Measurements from ENCODE around the gene CCP110. TPM values are rescaled to one million over a fixed set of nuclear protein-coding genes. Genes with fewer than 3 reads are reported as not detected.

CCP110 gene
- 5.9 to 10.3 TPM (median 9.1 TPM) in 5 replicates for total RNA-seq (2022; extraction: Qiagen RNA extraction; ENCODE audit: low read depth)

GRCh38 chr16:19523559-19524355 is at the start of gene CCP110:
Gene CCP110 (plus strand): TSS chr16:19523942. CDS start chr16:19527882, 3,940 bp downstream.

GRCh38 chr16:19521471-19522396 is 2.0 kb upstream of the CCP110 start, which contains the start of gene GDE1:
Gene GDE1 (minus strand): TSS chr16:19522098. CDS start chr16:19521964, 134 bp downstream.

GRCh38 chr16:19555186-19555937 is 31.6 kb downstream of the CCP110 start, which contains the start of gene VPS35L:
Gene VPS35L (plus strand): TSS chr16:19555703. CDS start chr16:19555730, 27 bp downstream.

Other genes with a start within 250 kb of the CCP110 start
- gene CLEC19A, start 238.2 kb upstream of the CCP110 start, total RNA-seq (2022; extraction: Qiagen RNA extraction; ENCODE audit: low read depth) = 0.06 to 0.22 TPM (median 0.09 TPM) in 4 of 5 replicates, not detected in the other
- 5.7 to 7.4 TPM (median 6.8 TPM) in 5 replicates for gene TMC5, start 106.1 kb upstream of the CCP110 start, total RNA-seq (2022; extraction: Qiagen RNA extraction; ENCODE audit: low read depth)
- 71.8 to 92.2 TPM (median 76.9 TPM) in 5 replicates for gene GDE1, start 1.8 kb upstream of the CCP110 start, total RNA-seq (2022; extraction: Qiagen RNA extraction; ENCODE audit: low read depth)
- gene VPS35L, start 31.8 kb downstream of the CCP110 start, total RNA-seq (2022; extraction: Qiagen RNA extraction; ENCODE audit: low read depth) = 28.8 to 33.5 TPM (median 31.3 TPM) in 5 replicates
- 37.6 to 49.8 TPM (median 45.1 TPM) in 5 replicates for gene KNOP1, start 194.3 kb downstream of the CCP110 start, total RNA-seq (2022; extraction: Qiagen RNA extraction; ENCODE audit: low read depth)
- gene IQCK, start 194.3 kb downstream of the CCP110 start, total RNA-seq (2022; extraction: Qiagen RNA extraction; ENCODE audit: low read depth) = 8.5 to 10.6 TPM (median 9.1 TPM) in 5 replicates